Occipital lobe (tissue), 2 donors: Measurements from ENCODE around the gene SLC35A3. TPM values are rescaled to one million over a fixed set of nuclear protein-coding genes. Genes with fewer than 3 reads are reported as not detected.
"Not testable (repeated sequence)": the region's sequence is repeated elsewhere in the genome, so short reads cannot be mapped to it uniquely, and the experiment has no call there.

Experiments used
- DNase-seq: peaks from one replicate; lab custom pipeline; 2025; lab: John Stamatoyannopoulos, UW
- total RNA-seq: library from RNA; depleted of rRNA; stranded (reverse); fragments of >200 nt; gene quantifications from one replicate; pipeline ENCODE4 v1.2.3, GENCODE V29; 2014

Gene SLC35A3
- total RNA-seq, 1 donor from 2014 or later: 44.1 TPM

DNA sequence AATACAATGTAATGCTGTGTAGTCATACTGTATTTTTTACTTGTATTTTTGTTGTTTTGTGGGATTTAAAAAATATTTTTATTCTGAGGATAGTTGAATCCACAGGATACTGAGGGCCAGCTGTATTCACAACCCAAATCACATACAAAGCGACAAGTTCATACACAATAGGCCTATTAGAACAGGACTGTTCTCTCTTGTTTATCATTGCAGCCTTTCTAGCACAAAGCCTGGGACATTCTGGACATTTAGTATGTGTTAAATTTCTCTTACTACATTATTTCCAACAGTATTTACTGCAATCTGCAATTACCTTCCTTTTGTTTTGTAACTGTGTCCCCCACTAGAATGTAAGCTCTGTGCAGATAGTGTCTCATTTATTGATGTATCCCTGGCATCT is 65.4 kb downstream of the SLC35A3 start:
- no peak for DNase-seq

- DNase-seq: no peak
Observed at GRCh38 chr1:100036718-100037655, 67.2 kb downstream of the SLC35A3 start.

DNA sequence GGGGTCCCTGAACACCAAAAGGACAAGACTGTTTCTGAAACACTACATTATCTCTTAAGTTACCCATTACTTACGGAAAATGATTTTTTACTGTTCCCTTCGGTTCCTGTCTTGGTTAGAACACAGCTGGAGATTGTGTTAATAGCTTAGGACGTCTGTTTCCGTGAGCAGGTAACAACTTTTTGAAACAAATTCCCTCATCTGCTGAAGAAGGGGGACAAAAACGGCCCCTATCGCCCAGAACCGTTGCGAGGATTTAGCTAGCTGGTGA is 67.8 kb downstream of the SLC35A3 start:
- DNase-seq: no peak

DNA sequence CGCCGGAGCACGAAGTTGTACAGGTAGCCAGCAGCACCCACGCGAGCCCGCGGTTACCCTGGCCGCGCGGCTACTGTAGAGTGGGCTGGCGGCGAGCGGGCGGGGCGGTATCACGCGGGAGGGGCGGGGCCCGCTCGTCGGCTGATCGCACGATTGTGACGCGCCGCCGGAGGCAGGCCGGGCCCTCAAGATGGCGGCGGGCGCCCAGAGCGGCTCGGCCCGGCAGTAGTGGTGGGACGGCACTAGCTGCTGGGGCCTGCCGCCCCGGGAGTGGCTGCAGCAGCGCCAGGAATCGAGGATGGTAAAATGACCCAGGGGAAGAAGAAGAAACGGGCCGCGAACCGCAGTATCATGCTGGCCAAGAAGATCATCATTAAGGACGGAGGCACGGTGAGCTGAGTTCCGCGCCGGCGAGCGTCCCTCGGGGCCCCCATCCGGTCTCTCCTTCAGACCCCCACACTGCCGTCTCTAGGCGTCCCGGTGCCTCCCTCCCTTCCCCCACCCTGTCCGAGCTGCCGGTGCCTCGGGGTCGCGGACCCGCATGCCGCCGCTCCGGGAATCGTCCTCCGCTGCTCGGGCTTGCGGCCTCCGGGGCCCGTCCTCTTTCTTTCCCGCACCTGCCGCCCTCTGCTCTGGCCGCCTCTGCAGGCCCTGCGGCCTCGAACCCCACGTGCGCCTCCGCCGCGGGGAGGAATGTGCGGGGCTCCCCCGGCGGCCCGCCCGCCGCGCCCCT is 68.3 kb downstream of the SLC35A3 start:
- peak; percentile 83 for DNase-seq

- DNase-seq: peak; percentile 64
Observed at GRCh38 chr1:100038660-100039287, 69.0 kb downstream of the SLC35A3 start.

DNA sequence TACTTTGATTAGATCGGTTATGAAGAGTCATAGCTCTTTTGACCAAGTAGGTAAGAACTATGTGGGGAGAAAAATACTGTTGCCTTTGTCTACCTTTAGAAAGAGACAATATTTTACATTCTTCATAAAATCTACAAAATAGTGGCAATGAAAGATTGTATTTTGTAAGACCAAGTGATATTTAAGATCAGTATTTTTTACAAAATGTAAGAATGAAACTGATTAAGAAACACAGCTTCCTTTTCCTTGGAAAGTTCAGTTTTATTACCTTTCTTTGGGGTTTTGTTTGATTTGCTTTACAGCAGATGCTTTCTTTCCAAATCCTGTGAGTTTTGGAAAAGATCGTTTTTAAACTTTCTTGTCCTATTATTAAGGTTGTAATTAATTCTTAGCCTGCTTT is 69.8 kb downstream of the SLC35A3 start:
- no peak for DNase-seq

- DNase-seq: no peak
Observed at GRCh38 chr1:100045206-100045605, 75.4 kb downstream of the SLC35A3 start.

DNA sequence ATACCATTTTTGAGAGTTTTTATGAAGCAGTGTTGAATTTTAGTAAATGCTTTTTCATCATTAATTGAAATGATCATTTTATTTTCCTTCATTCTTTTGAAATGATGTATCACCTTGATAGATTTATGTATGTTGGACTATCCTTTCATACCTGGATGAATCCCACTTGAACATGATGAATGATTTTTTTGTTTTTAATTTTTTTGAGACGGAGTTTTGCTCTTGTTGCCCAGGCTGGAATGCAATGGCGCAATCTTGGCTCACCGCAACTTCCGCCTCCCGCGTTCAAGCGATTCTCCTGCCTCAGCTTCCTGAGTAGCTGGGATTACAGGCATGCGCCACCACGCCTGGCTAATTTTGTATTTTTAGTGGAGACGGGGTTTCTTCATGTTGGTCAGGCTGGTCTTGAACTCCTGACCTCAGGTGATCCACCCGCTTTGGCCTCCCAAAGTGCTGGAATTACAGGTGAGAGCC is 77.5 kb downstream of the SLC35A3 start:
- DNase-seq: not testable (repeated sequence)

DNA sequence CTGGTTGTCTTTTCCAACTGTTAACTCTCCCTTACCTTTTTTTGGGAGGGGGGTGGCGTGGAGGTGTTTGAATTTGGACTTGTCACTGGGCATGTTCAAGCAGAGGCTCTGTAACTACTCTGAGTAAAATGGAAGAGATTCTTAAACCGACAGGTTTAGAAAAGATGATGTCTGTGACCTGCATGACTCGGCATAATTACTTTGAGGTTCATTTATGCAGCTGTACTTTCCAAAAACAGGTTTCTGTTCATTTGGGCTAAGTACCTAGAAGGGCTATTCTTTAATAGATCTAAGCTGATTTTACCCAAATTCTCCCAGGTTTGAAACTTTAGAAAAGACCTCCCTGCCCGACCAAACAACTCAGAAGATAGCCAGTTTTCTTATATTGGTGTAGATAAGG is 80.3 kb downstream of the SLC35A3 start:
- no peak for DNase-seq

DNA sequence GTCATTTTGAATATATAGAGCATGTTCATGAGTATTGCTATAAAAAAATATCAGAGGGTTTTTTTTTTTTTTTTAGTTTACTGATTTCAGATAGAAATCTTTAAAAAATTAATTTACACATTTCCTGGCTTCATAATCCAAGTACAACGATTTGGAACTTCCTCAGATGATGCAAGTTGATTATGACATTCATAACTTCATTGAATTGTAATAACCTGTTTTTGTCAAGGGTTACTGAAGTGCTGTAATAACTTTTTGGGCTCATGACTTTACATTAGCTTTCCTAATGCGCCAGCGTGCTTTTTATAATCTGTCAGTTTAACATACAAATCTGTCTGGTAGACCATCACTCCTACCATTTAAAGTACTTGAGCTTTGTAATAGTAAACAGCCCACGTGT is 81.6 kb downstream of the SLC35A3 start:
- DNase-seq: no peak

DNA sequence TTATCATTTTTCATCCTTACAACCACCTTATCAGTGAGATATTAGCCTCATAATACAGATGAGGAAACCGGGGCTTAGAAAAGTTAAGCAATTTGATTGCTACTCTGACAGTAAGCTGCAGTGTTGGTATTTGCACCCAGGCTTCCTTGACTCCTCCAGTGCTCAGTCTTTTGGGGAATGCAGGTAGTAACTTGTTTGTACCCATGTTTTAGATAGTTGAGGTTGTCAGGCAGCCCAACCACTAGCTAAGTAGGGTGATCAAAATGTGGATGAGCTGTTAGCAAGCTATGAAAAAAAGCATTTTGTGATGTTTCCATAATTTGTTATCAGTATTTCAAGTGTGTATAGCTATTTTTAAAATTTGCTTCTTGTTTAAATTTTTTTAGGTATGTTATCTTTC is 82.1 kb downstream of the SLC35A3 start:
- no peak for DNase-seq

- no peak for DNase-seq
Observed at GRCh38 chr1:100053119-100053518, 83.3 kb downstream of the SLC35A3 start.

DNA sequence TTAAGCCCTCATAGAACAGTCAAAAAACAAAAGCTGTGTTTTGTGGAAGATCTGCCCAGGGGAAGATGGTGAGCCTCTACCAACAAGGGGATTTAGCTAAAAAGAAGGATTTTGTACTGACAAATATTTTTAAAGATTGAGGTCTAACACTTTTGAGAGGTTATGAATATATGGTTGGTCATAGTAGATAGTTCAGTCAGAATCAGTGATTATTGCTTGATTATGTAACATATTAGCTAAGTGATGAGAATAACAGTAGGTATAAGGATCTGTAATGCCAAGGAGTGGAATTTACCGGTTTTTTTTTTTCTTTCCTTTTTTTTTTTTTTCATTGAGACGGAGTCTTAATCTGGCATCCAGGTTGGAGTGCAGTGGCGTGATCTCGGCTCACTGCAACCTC is 83.9 kb downstream of the SLC35A3 start:
- no peak for DNase-seq

- no peak for DNase-seq
Observed at GRCh38 chr1:100061681-100062080, 91.9 kb downstream of the SLC35A3 start.

- no peak for DNase-seq
Observed at GRCh38 chr1:100065183-100065968, 95.6 kb downstream of the SLC35A3 start.

DNA sequence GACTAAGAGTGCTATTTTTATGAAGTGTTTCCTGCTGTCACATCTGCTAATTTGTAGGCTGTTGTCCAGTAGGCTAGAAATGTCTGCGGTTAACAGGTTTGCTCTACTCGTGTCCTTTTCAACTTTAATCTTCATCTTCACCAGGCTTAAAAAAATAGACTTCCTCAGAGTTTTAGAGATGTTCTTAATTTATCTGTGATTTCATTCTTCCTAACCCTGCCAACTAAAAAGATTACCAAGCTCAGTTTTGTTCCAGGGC is 96.1 kb downstream of the SLC35A3 start:
- DNase-seq: no peak

DNA sequence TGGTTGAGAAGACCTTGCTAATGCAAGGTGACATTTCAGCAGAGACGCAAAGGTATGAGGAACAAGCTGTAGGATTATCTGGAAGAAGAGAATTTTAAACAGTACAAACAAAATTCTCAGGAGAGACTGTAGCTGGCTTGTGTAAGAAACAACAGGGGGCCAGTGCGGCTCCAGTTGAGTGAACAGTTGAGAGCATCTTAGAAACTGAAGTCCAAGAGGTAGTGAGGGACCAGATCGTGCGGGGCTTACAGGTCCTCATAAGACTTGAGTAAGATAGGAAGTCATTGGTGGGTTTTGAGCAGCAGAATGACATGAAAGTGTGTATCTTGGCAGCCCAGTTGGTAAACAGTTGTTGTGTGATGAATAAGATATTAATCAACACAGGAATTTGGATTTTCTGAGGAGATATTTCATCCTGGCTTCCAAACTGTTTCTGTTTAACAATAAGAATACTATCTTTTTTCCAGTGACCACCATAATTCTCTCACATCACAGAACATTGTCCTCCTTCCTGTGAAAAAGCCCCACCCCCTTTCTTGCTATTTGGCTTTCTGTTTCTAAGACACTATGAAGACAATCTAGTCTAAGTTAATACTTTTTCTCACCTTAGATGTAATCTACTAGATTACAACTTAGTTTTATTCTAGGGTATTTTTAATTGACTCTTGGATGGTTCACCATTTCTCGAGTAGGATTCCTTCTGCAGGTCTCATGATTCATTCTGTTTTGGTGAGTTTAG is 100.6 kb downstream of the SLC35A3 start:
- DNase-seq: no peak

DNA sequence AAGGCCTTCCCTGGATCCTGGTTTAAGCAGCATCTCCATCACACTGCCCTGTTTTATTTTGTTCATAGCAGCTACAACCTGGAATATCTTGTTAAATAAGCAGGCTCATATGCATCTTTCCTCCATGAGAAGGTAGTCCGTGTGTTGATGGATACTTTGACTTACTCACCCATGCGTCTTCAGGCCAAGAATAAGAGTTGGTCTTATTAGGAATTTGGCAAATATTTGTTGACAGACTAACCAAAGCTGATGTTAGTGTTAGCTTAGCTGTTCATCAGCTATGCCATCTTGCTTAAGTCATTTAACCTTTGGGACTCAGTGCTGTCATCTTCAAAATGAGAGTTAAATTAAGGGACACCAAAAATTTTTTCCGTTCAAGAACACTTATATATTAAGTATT is 103.7 kb downstream of the SLC35A3 start:
- no peak for DNase-seq

DNA sequence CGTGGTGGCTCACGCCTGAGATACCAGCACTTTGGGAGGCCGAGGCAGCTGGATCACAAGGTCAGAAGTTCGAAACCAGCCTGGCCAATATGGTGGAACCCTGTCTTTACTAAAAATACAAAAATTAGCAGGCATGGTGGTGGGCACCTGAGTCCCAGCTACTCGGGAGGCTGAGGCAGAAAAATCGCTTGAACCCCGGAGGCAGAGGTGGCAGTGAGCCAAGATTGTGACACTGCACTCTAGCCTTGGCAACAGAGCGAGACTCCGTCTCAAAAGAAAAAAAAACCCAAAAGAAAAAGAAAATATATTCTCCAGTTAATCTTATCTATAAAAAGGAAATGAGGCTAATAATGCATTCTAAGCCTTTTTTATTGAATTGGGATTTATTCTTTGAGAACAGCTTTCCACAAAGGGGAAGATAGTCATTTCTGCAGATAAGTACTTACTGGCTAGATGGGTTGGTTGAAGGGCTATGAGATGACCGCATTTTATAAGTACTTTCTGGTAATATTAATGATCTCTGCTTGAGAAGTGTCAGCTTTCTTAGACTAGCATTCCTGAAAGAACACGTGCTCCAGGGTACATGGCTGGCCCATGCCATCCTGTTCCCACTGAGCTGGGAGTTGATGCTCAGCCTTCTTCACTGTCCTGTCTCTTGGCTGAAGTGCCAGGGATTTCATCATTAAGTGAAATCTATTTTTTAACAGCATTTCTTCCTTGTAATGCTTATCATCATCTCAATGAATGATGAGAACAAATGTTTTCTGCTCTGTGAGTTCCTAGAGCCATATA is 105.0 kb downstream of the SLC35A3 start:
- DNase-seq: no peak

GRCh38 chr1:100075773-100076172 is 106.0 kb downstream of the SLC35A3 start:
- DNase-seq: no peak
